Stomach (tissue), 4 donors: ENCODE data around the gene ZBTB14.

Experiments
- EP300 ChIP-seq: sonication (generic); formaldehyde crosslinking; IDR thresholded peaks from one replicate; pipeline ENCODE4 v1.6.1; 2017; ENCODE audit warnings: antibody characterized with exemption
- POLR2A ChIP-seq, 4 donors: fragments of 450-650 bp; IDR thresholded peaks; one replicate each; pipeline ENCODE4 v1.6.1; 2016; ENCODE audit warnings: antibody characterized with exemption in 4 of 4, control low read depth in 2 of 4, mild to moderate bottlenecking in 1 of 4, moderate library complexity in 1 of 4
- POLR2AphosphoS5 ChIP-seq, 3 donors: sonication (generic); formaldehyde crosslinking; IDR thresholded peaks; one replicate each; pipeline ENCODE4 v1.6.1; 2016; ENCODE audit warnings: antibody characterized with exemption in 3 of 3
- TF ChIP-seq, protein P1 (sequence below), 7 experiments: fragments of 450-650 bp in 4 of 7; fragments of 200-600 bp in 3 of 7; sonication (generic) in 3 of 7; IDR thresholded peaks; one replicate each; pipeline ENCODE4 v1.5.1; 2016 to 2019; ENCODE audit warnings: antibody characterized with exemption in 7 of 7, control low read depth in 2 of 7, mild to moderate bottlenecking in 1 of 7

DNA sequence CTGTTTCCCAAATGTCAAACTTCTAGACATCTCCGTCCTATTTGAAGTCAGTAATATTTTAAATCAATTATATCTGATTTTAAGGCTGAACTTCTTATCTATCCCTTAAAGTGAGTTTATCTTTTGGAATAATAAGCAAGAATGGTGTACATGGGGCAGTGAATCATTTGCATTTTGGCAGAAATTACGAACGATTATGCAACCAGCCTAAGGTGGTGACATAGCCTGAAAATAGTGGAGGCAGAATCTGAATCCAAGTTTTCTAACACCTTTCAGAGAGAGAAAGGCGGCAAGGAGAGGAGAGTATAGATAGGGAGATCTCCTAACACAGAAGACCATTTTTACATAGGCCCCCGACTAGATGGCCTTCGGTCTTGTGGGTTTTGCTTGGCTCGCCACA lies 10.7 kb downstream of the ZBTB14 start:
- TF ChIP-seq, protein P1, sequence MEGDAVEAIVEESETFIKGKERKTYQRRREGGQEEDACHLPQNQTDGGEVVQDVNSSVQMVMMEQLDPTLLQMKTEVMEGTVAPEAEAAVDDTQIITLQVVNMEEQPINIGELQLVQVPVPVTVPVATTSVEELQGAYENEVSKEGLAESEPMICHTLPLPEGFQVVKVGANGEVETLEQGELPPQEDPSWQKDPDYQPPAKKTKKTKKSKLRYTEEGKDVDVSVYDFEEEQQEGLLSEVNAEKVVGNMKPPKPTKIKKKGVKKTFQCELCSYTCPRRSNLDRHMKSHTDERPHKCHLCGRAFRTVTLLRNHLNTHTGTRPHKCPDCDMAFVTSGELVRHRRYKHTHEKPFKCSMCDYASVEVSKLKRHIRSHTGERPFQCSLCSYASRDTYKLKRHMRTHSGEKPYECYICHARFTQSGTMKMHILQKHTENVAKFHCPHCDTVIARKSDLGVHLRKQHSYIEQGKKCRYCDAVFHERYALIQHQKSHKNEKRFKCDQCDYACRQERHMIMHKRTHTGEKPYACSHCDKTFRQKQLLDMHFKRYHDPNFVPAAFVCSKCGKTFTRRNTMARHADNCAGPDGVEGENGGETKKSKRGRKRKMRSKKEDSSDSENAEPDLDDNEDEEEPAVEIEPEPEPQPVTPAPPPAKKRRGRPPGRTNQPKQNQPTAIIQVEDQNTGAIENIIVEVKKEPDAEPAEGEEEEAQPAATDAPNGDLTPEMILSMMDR (IDR thresholded peaks at IDR 0.05) = no peak
- no peak for TF ChIP-seq POLR2AphosphoS5 (IDR thresholded peaks at IDR 0.05)
- TF ChIP-seq EP300 = no peak
- TF ChIP-seq POLR2A (IDR thresholded peaks at IDR 0.05) = no peak
